Measurements from ENCODE around the gene KIAA1217. TPM values are rescaled to one million over a fixed set of nuclear protein-coding genes. Genes with fewer than 3 reads are reported as not detected.

The KIAA1217 gene
- total RNA-seq, 1 experiment from 2014 or later, result 23.4 TPM

GRCh38 chr10:24479806-24480205, 270.9 kb downstream of the KIAA1217 start:
- Mint-ChIP-seq H3K27ac (no peak overlapping the region), H3K9me3 (peaks cover 28% of the 10 kb centered on the region), H3K27me3 (ENCODE audit: low read depth) (no peaks in the 10 kb centered on the region), H3K36me3 (peaks cover 27% of the 10 kb centered on the region), H3K4me1 (peaks cover 8% of the 10 kb centered on the region), H3K4me3 (no peak overlapping the region)
- no peak for DNase-seq (ENCODE audit: low spot score)
- TF ChIP-seq ATF2 (CRISPR knock-in tag; IDR thresholded peaks at IDR 0.05; ENCODE audit: borderline replicate concordance, low read depth) (no peak), ATF6 (CRISPR knock-in tag; IDR thresholded peaks at IDR 0.05) (no peak), ZNF281 (CRISPR knock-in tag; IDR thresholded peaks at IDR 0.05) (no peak), ZNF671 (CRISPR knock-in tag; IDR thresholded peaks at IDR 0.05) (no peak), SOX15 (CRISPR knock-in tag; IDR thresholded peaks at IDR 0.05) (no peak), NFYB (CRISPR knock-in tag; conservative IDR thresholded peaks at IDR 0.05; ENCODE audit: low read depth) (no peak), SMAD4 (CRISPR knock-in tag; IDR thresholded peaks at IDR 0.05) (no peak), STAT6 (CRISPR knock-in tag; conservative IDR thresholded peaks at IDR 0.05; ENCODE audit: low read depth) (no peak), CDX4 (CRISPR knock-in tag; IDR thresholded peaks at IDR 0.05; ENCODE audit: borderline replicate concordance) (no peak), RELA (CRISPR knock-in tag; IDR thresholded peaks at IDR 0.05; ENCODE audit: borderline replicate concordance) (no peak), PRDM15 (CRISPR knock-in tag; IDR thresholded peaks at IDR 0.05) (no peak), OVOL2 (CRISPR knock-in tag; IDR thresholded peaks at IDR 0.05; ENCODE audit: borderline replicate concordance) (no peak), ZNF263 (CRISPR knock-in tag; IDR thresholded peaks at IDR 0.05; ENCODE audit: low read depth) (no peak), IRF2 (CRISPR knock-in tag; IDR thresholded peaks at IDR 0.05; ENCODE audit: borderline replicate concordance, low read depth) (no peak), HMGA2 (CRISPR knock-in tag; IDR thresholded peaks at IDR 0.05) (no peak), GABPB1 (CRISPR knock-in tag; IDR thresholded peaks at IDR 0.05) (no peak), IRF1 (CRISPR knock-in tag; IDR thresholded peaks at IDR 0.05) (no peak), ZNF416 (CRISPR knock-in tag; IDR thresholded peaks at IDR 0.05) (no peak), JAZF1 (CRISPR knock-in tag; IDR thresholded peaks at IDR 0.05) (no peak)
- no peak for ATAC-seq
- ChIA-PET POLR2A (no interaction called here), CTCF (no interaction called here)
